ENCODE results near the gene PLEKHJ1.

Gene PLEKHJ1

GRCh38 chr19:2248136-2249009 is 12.2 kb upstream of the PLEKHJ1 start:
- WGBS (ENCODE audit: insufficient coverage, insufficient read length), result no CpG with 5 or more reads among the region's 21 CpGs
- Histone ChIP-seq H3K36me3 (ENCODE audit: control insufficient read depth, insufficient read depth, low read length) (peaks cover 38% of the 10 kb centered on the region), H3K27ac (ENCODE audit: low read length) (no peak overlapping the region)

GRCh38 chr19:2247433-2248101 is 11.4 kb upstream of the PLEKHJ1 start:
- Histone ChIP-seq H3K4me1 (ENCODE audit: control insufficient read depth, insufficient read depth, low read length) (peaks cover 7% of the 10 kb centered on the region), H3K4me3 (ENCODE audit: low read length) (no peak overlapping the region), H3K36me3 (ENCODE audit: control insufficient read depth, insufficient read depth, low read length) (peaks cover 40% of the 10 kb centered on the region), H3K27me3 (ENCODE audit: control insufficient read depth, insufficient read depth, low read length) (peaks cover 15% of the 10 kb centered on the region; the same call in 1 of the 2 replicates), H3K27ac (ENCODE audit: low read length) (no peak overlapping the region), H3K9me3 (ENCODE audit: control insufficient read depth, insufficient read depth, low read length) (no peaks in the 10 kb centered on the region)
- no peak for DNase-seq (ENCODE audit: low read depth, low spot score)
- no CpG with 5 or more reads among the region's 28 CpGs for WGBS (ENCODE audit: insufficient coverage, insufficient read length)

More at GRCh38 chr19:2248136-2249009, 12.2 kb upstream of the PLEKHJ1 start:
- Histone ChIP-seq H3K4me1 (ENCODE audit: control insufficient read depth, insufficient read depth, low read length) (peaks cover 9% of the 10 kb centered on the region), H3K9me3 (ENCODE audit: control insufficient read depth, insufficient read depth, low read length) (no peaks in the 10 kb centered on the region), H3K27me3 (ENCODE audit: control insufficient read depth, insufficient read depth, low read length) (peaks cover 23% of the 10 kb centered on the region; the same call in 1 of the 2 replicates), H3K4me3 (ENCODE audit: low read length) (no peak overlapping the region)
- DNase-seq (ENCODE audit: low read depth, low spot score), result no peak

GRCh38 chr19:2246801-2247361 is 10.8 kb upstream of the PLEKHJ1 start:
- no peak for DNase-seq (ENCODE audit: low read depth, low spot score)
- H3K27me3 ChIP-seq (ENCODE audit: control insufficient read depth, insufficient read depth, low read length), result peaks cover 8% of the 10 kb centered on the region; the same call in 1 of the 2 replicates
- no peak overlapping the region for H3K4me3 ChIP-seq (ENCODE audit: low read length)
- no peaks in the 10 kb centered on the region for H3K9me3 ChIP-seq (ENCODE audit: control insufficient read depth, insufficient read depth, low read length)
- no peak overlapping the region for H3K27ac ChIP-seq (ENCODE audit: low read length)
- H3K4me1 ChIP-seq (ENCODE audit: control insufficient read depth, insufficient read depth, low read length), result peaks cover 6% of the 10 kb centered on the region
- peaks cover 40% of the 10 kb centered on the region for H3K36me3 ChIP-seq (ENCODE audit: control insufficient read depth, insufficient read depth, low read length)
- no CpG with 5 or more reads among the region's 26 CpGs for WGBS (ENCODE audit: insufficient coverage, insufficient read length)

GRCh38 chr19:2246014-2246620 is 10.0 kb upstream of the PLEKHJ1 start:
- Histone ChIP-seq H3K4me3 (ENCODE audit: low read length) (no peak overlapping the region), H3K9me3 (ENCODE audit: control insufficient read depth, insufficient read depth, low read length) (no peaks in the 10 kb centered on the region), H3K4me1 (ENCODE audit: control insufficient read depth, insufficient read depth, low read length) (no peaks in the 10 kb centered on the region), H3K27me3 (ENCODE audit: control insufficient read depth, insufficient read depth, low read length) (peaks cover 2% of the 10 kb centered on the region; the same call in 1 of the 2 replicates), H3K27ac (ENCODE audit: low read length) (no peak overlapping the region), H3K36me3 (ENCODE audit: control insufficient read depth, insufficient read depth, low read length) (peaks cover 40% of the 10 kb centered on the region)
- WGBS (ENCODE audit: insufficient coverage, insufficient read length), result no CpG with 5 or more reads among the region's 25 CpGs
- no peak for DNase-seq (ENCODE audit: low read depth, low spot score)

- Histone ChIP-seq H3K27me3 (ENCODE audit: control insufficient read depth, insufficient read depth, low read length) (no peaks in the 10 kb centered on the region; the same call in 1 of the 2 replicates), H3K4me3 (ENCODE audit: low read length) (no peak overlapping the region), H3K36me3 (ENCODE audit: control insufficient read depth, insufficient read depth, low read length) (peaks cover 40% of the 10 kb centered on the region), H3K9me3 (ENCODE audit: control insufficient read depth, insufficient read depth, low read length) (no peaks in the 10 kb centered on the region), H3K4me1 (ENCODE audit: control insufficient read depth, insufficient read depth, low read length) (no peaks in the 10 kb centered on the region), H3K27ac (ENCODE audit: low read length) (no peak overlapping the region)
- no peak for DNase-seq (ENCODE audit: low read depth, low spot score)
- no CpG with 5 or more reads among the region's 15 CpGs for WGBS (ENCODE audit: insufficient coverage, insufficient read length)
Measured at GRCh38 chr19:2245273-2245672, 9.1 kb upstream of the PLEKHJ1 start.

- no peaks in the 10 kb centered on the region for H3K27me3 ChIP-seq (ENCODE audit: control insufficient read depth, insufficient read depth, low read length)
- no peak overlapping the region for H3K27ac ChIP-seq (ENCODE audit: low read length)
- H3K4me1 ChIP-seq (ENCODE audit: control insufficient read depth, insufficient read depth, low read length), result no peaks in the 10 kb centered on the region
- peaks cover 40% of the 10 kb centered on the region for H3K36me3 ChIP-seq (ENCODE audit: control insufficient read depth, insufficient read depth, low read length)
- no peak overlapping the region for H3K4me3 ChIP-seq (ENCODE audit: low read length)
- no peak for DNase-seq (ENCODE audit: low read depth, low spot score)
- H3K9me3 ChIP-seq (ENCODE audit: control insufficient read depth, insufficient read depth, low read length), result no peaks in the 10 kb centered on the region
- no CpG with 5 or more reads among the region's 21 CpGs for WGBS (ENCODE audit: insufficient coverage, insufficient read length)
Measured at GRCh38 chr19:2244486-2244885, 8.4 kb upstream of the PLEKHJ1 start.

GRCh38 chr19:2244125-2244411 is 7.9 kb upstream of the PLEKHJ1 start:
- Histone ChIP-seq H3K4me1 (ENCODE audit: control insufficient read depth, insufficient read depth, low read length) (no peaks in the 10 kb centered on the region), H3K9me3 (ENCODE audit: control insufficient read depth, insufficient read depth, low read length) (no peaks in the 10 kb centered on the region), H3K27ac (ENCODE audit: low read length) (no peak overlapping the region), H3K4me3 (ENCODE audit: low read length) (no peak overlapping the region), H3K36me3 (ENCODE audit: control insufficient read depth, insufficient read depth, low read length) (peaks cover 40% of the 10 kb centered on the region), H3K27me3 (ENCODE audit: control insufficient read depth, insufficient read depth, low read length) (no peaks in the 10 kb centered on the region)
- DNase-seq (ENCODE audit: low read depth, low spot score), result no peak
- no CpG with 5 or more reads among the region's 12 CpGs for WGBS (ENCODE audit: insufficient coverage, insufficient read length)

- H3K9me3 ChIP-seq (ENCODE audit: control insufficient read depth, insufficient read depth, low read length), result no peaks in the 10 kb centered on the region
- no peak for DNase-seq (ENCODE audit: low read depth, low spot score)
- H3K27me3 ChIP-seq (ENCODE audit: control insufficient read depth, insufficient read depth, low read length), result no peaks in the 10 kb centered on the region
- no peak overlapping the region for H3K4me3 ChIP-seq (ENCODE audit: low read length)
- H3K4me1 ChIP-seq (ENCODE audit: control insufficient read depth, insufficient read depth, low read length), result no peaks in the 10 kb centered on the region; the same call in 1 of the 2 replicates
- no CpG with 5 or more reads among the region's 32 CpGs for WGBS (ENCODE audit: insufficient coverage, insufficient read length)
- H3K27ac ChIP-seq (ENCODE audit: low read length), result no peak overlapping the region
- H3K36me3 ChIP-seq (ENCODE audit: control insufficient read depth, insufficient read depth, low read length), result peaks cover 40% of the 10 kb centered on the region
Measured at GRCh38 chr19:2243274-2244124, 7.4 kb upstream of the PLEKHJ1 start.

- Histone ChIP-seq H3K9me3 (ENCODE audit: control insufficient read depth, insufficient read depth, low read length) (no peaks in the 10 kb centered on the region), H3K4me3 (ENCODE audit: low read length) (no peak overlapping the region), H3K27me3 (ENCODE audit: control insufficient read depth, insufficient read depth, low read length) (no peaks in the 10 kb centered on the region), H3K27ac (ENCODE audit: low read length) (no peak overlapping the region), H3K4me1 (ENCODE audit: control insufficient read depth, insufficient read depth, low read length) (no peaks in the 10 kb centered on the region; the same call in 1 of the 2 replicates), H3K36me3 (ENCODE audit: control insufficient read depth, insufficient read depth, low read length) (peaks cover 40% of the 10 kb centered on the region)
- no CpG with 5 or more reads among the region's 8 CpGs for WGBS (ENCODE audit: insufficient coverage, insufficient read length)
- no peak for DNase-seq (ENCODE audit: low read depth, low spot score)
Measured at GRCh38 chr19:2242816-2243215, 6.7 kb upstream of the PLEKHJ1 start.

Measured in iPS DF 6.9 (cell line).